ENCODE measurements around the gene PRRC1. TPM values are rescaled to one million over a fixed set of nuclear protein-coding genes. Genes with fewer than 3 reads are reported as not detected.

PRRC1 gene
- total and polyA plus RNA-seq, 2 experiments from 2014 or later, result 64.7 to 70.7 TPM

- H3K27ac Mint-ChIP-seq, result no peak overlapping the region
- no peaks in the 10 kb centered on the region for H3K9me3 Mint-ChIP-seq
Observed at GRCh38 chr5:127590156-127590722, 72.8 kb downstream of the PRRC1 start.

More at GRCh38 chr5:127590156-127590722, 72.8 kb downstream of the PRRC1 start:
- Histone ChIP-seq H2AFZ (no peak overlapping the region), H3K4me3 (no peak overlapping the region), H3K79me2 (replicated peaks; ENCODE audit: insufficient read depth) (no peaks in the 10 kb centered on the region), H3K4me1 (ENCODE audit: insufficient read depth) (peaks cover 33% of the 10 kb centered on the region), H3K27ac (ENCODE audit: low read depth) (no peak overlapping the region), H3K36me3 (ENCODE audit: insufficient read depth) (no peaks in the 10 kb centered on the region), H3K27me3 (ENCODE audit: insufficient read depth) (no peaks in the 10 kb centered on the region), H3F3A (replicated peaks; ENCODE audit: low read depth) (no peaks in the 10 kb centered on the region), H4K20me1 (replicated peaks; ENCODE audit: insufficient read depth) (no peaks in the 10 kb centered on the region), H3K9me2 (ENCODE audit: insufficient read depth) (no peaks in the 10 kb centered on the region), H3K4me2 (peak overlapping the region; percentile 8; the same call in 1 of the 2 replicates)
- Mint-ChIP-seq H3K36me3 (ENCODE audit: low read depth) (no peaks in the 10 kb centered on the region), H3K27me3 (ENCODE audit: insufficient read depth, low read depth, poor library complexity) (peaks cover 3% of the 10 kb centered on the region), H3K4me1 (peaks cover 31% of the 10 kb centered on the region), H3K4me3 (no peak overlapping the region)
- ATAC-seq, result no peak
- no peak for TF ChIP-seq ZNF462 (CRISPR knock-in tag; IDR thresholded peaks at IDR 0.05)
- no peak for TF ChIP-seq JUNB (IDR thresholded peaks at IDR 0.05; ENCODE audit: unreplicated experiment)
- TF ChIP-seq CTCF (conservative IDR thresholded peaks at IDR 0.05; ENCODE audit: low read depth in 2 of 2), result no peak
- TF ChIP-seq, protein P1, sequence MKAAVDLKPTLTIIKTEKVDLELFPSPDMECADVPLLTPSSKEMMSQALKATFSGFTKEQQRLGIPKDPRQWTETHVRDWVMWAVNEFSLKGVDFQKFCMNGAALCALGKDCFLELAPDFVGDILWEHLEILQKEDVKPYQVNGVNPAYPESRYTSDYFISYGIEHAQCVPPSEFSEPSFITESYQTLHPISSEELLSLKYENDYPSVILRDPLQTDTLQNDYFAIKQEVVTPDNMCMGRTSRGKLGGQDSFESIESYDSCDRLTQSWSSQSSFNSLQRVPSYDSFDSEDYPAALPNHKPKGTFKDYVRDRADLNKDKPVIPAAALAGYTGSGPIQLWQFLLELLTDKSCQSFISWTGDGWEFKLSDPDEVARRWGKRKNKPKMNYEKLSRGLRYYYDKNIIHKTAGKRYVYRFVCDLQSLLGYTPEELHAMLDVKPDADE (IDR thresholded peaks at IDR 0.05), result no peak
- TF ChIP-seq ZNF114 (CRISPR knock-in tag; IDR thresholded peaks at IDR 0.05), result no peak
- TF ChIP-seq POLR2AphosphoS5 (IDR thresholded peaks at IDR 0.05; ENCODE audit: low read depth), result no peak
- TF ChIP-seq EZH2 (IDR thresholded peaks at IDR 0.05; ENCODE audit: low read depth, unreplicated experiment), result no peak
- no peak for TF ChIP-seq REST (IDR thresholded peaks at IDR 0.05; ENCODE audit: unreplicated experiment)
- no peak for TF ChIP-seq CREB1 (CRISPR knock-in tag; IDR thresholded peaks at IDR 0.05; ENCODE audit: low read depth)
- TF ChIP-seq EZH2phosphoT487 (IDR thresholded peaks at IDR 0.05; ENCODE audit: unreplicated experiment), result no peak
- TF ChIP-seq STAT1 (IDR thresholded peaks at IDR 0.05; ENCODE audit: unreplicated experiment), result no peak
- no peak for TF ChIP-seq NANOG (IDR thresholded peaks at IDR 0.05; ENCODE audit: borderline replicate concordance)
- no peak for TF ChIP-seq ZNF331 (CRISPR knock-in tag; IDR thresholded peaks at IDR 0.05; ENCODE audit: low read depth)
- DNase-seq (ENCODE audit: low spot score), result no peak
